IPS DF 19.7 (cell line): ENCODE results near the gene OTOP2.
"Not testable (repeated sequence)": the region's sequence is repeated elsewhere in the genome, so short reads cannot be mapped to it uniquely, and the experiment has no call there.

Experiments used
- DNase-seq: peaks from one replicate; pipeline ENCODE4 v3.0.0-alpha.2; 2013; ENCODE audit warnings: low read depth, low spot score

The OTOP2 gene

DNA sequence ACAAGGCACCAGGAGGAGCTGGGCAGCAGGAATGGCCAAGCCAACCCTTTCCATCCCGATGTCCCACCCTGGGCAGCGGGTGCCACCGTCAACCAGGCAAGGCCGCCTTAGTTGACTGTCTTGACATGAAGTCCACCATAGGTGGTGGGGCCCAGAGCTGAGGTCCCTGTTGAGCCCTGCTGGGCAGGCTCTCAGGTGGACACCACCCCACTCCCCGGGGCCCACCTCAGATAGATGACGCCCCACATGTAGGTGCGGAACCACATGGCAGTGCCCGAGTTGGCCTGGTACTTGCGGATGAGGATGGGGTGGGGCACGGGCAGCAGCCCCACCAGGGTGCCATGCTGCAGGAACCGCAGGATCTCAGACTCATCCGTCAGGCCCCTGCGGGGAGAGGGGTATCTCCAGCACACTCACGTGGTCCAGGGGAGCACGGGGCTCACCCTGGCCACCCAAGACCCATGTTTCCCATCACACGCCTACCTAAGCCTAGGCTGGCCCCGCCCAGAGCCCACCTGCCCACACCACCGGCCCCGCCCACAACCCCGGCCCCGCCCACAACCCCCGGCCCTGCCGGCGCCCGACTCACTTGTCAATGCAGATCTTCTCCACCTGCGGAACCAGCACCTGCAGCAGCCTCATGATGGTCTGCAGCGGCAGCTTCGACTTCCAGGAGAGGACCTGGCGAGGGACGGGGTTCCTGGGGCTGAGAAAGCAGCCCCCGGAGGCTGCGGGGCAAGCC, 27.8 kb downstream of the OTOP2 start:
- no peak for DNase-seq

DNA sequence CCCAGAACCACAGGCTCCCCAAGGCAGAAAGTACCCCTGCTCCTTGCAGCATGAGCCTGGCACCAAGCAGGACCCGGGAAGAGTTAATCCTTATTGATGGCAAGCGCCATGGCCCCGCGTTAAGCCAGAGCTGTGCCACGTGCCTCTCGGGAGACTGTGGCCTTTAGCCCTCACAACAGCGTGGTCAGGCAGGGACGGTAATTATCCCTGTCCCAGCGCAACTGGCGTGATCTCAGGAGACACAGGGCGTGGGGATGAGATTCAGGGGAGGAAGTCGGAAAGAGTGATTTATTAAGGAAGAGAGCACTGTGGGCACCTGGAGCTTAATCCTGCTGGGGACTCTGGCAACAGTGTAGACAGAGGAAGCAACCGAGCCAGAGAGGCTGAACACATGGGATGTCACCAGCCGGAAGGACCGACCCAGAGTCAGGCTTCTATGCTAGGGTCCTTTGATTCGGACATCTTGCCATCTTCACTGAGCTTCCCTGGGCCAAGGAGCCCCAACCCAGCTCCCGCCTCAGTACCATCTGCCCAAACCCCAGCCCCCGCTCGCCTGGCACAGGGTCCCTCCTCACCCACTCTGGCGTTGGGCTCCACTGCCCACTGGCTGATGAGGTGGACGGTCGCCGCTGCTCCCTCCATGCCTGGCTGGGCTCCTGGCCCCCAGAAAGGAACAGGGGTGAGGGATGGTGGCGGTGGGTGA, 28.5 kb downstream of the OTOP2 start:
- no peak for DNase-seq

DNA sequence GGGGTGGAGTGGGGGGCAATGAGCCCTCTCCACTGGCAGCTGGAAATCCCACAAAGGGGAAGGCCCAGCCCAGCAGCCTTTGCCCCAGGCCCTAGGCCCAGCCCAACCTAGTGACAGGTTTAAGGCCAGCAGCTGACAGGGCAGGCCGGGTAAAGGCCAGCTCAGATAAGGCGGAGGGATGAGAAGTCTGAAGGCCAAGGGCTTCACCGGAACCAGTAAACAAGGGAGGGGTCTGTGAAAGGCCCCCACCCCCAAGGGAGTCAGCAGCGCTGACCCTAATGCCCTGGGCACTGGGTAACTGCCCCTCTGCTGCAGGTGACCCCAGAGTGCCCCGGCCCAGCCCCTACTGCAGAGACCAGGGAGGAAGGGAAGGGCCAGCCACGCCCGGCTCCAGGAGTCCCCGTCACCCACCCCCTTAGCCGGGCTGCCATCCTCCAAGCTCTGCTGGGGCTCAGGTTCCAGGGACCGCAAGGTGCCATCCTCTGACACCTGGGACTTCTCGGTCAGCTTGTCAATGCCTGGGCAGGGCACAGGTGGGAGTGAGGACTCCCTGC, 29.1 kb downstream of the OTOP2 start:
- no peak for DNase-seq

DNA sequence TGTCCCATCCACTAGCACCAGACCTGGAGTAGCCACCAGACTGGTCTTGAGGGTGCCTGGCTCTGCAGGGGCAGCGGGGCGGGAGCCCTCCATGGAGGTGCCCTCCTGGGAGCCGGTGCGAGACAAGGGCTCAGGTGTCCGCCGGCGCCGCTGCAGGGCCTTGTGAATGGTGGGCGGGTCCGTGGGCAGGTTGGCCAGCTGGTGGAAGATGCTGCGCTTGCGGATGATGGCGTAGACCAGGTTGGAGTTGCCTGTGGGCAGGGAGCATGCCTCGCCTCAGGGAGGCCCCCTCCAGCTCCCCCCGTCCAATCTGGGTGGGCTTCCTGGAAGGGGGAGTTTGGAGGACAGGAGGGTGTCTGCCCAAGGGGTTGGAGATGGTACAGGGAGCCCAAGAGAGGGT, 30.0 kb downstream of the OTOP2 start:
- DNase-seq, result no peak

DNA sequence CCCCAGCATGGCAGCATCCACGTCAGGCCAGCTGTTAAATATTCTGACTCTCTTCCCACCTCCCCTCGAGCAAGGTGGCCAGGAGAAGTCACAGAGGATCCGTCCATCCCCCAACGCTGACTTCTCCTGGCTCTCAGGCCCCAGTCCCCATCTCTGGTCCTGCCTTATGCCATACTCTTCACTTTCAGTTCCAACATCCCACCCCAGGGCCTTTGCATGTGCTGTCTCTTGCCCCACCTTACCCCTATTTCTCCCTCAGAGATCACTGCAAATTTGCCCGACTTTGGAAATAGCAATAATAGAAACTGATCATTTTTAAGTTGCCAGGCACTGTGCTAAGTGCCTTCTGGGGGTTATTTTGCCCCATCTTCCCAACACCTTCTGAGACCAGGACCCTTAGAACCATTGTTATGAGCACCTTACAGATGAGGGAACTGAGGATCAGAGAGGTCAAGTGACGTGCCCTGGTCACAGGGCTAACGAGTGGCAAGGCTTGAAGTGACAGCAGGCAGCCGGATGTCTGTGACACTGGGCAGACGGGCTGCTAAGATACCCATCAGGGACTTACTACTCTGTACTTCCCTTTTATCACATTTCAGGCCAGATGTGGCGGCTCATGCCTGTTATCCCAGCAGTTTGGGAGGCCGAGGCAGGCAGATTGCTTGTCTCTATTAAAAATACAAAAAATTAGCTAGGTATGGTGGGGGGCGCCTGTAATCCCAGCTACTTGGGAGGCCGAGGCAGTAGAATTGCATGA, 30.8 kb downstream of the OTOP2 start:
- no peak for DNase-seq

DNA sequence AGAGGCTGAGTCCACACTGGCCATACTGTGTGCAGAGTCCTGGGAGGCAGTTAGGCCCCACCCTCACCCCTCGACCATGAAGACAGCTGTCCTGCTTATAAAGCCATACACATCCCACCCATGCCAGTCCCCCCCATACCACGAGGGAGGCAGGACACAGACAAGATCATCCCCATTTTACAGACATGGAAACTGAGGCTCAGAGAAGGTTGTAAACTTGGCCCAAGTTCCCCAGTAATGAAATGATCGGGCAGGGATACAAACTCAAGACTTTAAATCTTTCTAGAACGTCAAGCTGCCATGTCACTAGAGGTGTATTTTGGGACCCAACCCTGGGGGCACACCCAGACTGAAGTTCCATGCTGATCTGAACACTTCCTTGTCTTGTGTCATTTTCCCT, 32.0 kb downstream of the OTOP2 start:
- DNase-seq, result no peak

DNA sequence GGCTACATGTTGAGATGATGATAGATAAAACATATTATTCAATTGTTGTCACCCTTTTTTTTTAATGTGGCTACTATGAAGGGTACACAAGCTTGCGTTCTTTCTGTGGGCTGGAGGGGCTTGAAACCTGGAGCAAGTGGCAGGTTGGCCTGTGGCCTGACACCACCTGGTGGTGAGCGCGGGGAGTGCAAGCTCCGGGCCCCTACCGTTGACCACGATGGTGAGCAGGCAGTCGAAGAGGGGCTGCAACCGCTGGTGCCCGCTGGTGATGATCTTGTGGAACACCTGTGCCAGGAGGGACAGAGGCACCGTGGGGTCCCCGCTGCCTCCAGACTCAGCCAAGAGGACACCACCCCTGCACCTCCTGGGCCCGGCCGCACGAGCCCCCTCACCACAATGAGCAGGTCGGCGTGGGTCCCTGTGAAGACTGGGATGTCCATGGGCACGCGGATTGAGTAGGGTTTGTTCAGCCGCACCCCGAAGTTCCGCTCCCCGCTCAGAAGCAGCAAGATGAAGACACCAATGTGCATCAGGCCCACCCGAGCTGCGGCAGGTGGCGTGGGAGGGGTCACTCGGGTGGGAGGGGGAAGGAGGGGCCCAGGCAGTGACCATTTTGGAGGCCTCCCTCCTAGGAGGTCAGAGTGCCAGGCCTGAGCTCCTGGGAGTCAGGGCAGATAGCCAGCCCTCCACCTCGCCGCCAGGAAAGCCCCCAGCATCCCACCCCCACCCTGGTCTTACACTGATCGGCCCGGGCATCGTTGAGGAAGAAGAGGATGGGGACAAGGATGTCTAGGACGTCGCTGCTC, 34.1 kb downstream of the OTOP2 start:
- DNase-seq, result no peak

DNA sequence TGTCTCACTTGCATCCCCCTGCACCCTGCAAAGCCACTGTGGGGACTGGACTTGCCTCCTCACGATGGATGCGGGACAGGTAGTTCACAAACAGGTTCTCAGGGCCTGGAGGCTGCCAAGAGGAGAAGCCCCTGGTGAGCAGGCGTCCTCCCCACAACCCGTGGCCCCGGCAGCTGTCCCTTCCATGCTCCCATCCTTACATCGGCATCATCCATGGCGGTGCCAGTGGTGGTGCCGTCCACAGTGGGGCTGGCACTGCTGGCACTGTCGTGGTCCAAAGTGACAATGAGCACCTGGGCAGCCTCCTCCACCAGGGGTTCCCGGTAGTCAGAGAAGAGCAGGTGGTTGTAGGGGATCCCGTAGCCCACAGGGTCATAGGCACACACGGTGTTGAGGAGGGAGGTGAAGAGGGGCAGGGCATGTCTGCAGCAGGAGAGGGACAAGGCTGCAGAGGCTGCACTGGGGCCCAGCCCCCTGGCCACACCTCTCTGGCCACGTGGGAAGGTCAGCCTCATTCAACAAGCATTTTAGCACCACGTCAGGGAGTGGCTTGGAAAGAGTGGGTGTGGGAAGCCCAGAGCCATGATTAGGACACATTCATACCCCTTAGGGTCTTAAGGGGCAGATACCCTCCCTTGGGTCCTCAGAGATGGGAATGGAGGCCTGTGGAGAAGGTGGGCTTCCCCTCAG, 35.9 kb downstream of the OTOP2 start:
- DNase-seq, result no peak

DNA sequence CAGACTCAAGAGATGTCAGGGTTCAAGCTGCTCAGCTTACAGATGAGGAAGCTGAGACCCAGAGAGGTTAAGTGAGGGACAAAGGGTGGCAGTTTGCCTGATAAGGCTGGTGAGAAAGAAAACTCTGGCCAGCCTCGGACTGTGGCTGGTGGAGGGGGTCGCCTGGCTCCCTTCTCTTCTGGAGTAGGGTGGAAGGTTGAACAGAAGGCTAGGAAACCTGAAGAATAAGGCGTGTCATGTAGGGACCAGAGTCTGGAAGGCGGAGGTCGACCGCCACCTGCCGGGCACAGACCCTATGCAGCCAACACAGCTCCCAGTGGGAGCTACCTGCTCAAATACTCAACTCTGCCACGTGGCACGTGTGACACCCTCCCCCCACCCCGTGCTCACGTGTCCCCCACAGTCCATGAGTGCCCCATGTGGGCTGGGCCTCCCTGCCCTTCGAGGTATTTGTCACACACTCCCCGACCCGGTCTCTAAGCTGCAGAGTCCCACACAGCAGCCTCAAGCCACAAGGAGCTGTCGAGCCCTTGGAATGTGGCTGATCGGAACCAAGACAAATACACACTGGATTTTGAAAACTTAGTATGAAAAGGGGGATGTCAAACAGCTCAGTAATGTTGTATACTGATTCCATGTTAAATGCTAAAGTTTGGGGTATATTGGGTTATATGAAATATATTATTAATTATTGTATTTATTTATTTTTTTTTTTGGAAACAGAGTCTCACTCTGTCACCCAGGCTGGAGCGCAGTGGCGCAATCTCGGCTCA, 36.7 kb downstream of the OTOP2 start:
- peak; percentile 40 for DNase-seq

DNA sequence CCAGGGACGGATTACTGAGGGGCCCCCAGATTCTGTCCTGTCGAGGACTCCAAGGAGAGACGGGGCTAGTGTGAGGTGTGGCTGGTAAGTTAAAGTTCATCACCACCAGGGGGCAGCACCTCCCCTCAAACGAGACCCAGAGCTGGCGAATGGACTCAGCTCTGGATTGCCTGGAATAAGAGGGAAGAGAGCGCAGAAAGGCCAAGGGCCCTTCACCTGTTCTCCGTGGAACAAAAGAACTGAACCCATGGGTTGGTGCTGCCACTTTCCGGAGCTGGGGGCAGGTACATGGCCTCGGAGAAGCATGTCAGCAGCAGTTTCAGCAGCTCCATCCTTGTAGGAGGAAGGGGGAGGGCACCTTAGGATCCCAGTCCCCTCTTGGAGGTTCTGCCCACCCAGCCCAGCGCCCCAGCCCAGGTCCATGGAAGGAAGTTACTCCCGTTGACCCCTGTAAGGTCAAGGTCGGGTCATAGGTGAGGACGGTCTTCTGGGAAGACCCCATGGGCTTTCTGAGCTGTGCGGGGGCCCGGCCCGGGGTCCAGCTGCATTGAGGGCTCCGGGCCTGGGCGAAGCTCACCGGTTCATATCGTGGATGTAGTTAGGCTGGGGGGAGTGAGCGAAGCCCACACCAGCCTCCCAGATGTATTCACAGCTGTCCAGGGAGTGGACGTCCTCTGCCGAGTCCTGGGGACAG, 37.7 kb downstream of the OTOP2 start:
- DNase-seq, result peak; percentile 57

DNA sequence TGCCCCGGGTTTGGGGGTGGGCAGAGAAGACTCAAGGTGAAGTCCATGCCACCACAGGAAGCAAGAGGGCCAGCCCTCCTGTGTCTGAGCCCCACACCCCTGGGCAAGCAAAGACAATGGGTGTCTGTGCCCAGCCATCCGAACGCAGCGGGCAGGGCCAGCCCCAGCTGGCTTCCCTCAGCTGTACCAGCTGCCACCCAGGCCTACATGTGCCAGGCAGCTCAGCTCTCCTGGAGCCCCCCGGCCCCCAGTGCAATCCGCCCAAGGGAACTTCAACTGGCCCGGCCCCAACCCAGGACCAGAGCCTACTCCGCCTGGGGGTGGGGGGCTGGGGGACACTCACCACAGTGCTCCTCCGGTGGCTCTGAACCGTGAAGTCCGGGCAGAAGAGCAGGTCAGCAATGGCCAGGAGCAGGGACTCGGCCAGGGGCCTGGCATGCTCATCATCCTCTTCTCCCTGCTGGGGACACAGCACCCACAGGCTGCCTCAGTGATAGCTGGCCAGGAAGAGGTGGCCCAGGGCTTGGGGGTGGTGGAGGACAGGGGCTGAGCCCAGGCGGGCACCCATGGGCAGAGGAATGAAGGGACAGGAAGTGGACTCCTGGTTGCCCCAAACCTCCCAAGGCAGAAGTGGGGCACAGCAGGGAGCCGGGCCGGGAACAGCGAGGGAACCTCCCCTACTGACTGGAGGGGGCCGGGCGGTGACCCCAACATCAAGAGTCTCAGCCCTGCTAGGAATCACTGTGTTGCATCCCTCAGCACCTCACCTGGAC, 38.7 kb downstream of the OTOP2 start:
- no peak for DNase-seq

DNA sequence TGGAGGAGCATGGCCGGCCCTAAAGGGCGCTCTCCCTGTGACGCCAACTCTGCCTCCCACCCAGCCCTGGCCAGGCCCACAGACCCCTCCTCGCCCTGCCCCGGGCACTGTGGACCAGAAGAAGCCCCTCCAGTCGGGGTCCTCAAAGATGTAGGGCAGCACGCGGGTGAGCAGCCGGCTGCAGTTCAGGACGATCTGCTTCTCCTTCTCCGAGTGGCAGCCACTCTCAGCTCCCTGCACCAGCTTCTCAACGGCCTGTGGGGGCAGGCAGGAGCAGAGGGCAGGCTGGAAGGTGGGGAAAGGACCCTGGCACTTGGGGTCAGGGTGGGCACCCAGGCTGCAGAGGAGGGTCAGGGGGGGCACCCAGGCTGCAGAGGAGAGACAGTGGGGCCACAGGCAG, 39.6 kb downstream of the OTOP2 start:
- DNase-seq, result no peak

DNA sequence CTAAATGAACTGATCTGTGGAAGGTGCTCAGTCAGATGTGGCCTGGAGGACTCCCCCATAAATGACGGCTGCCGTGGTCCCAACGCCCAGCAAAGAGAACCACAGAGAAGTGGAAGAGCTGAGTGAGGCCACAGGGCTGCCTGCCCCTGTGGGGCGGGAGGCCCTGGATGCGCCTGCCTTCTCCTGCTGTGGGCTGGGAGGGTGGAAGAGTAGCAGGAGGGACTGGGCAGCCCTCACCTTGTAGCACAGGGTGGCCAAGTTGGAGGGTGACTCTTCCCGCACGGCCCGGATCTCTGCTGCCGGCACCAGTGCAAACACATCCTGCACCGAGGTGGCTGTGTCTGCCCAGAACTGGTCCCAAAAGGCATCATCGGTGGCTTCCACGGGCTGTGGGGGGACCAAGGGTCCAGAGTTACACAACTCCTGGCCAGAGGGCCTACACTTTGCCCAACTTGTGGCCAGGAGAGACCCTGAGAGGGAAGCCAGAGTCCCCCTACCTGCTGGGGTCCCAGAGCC, 40.2 kb downstream of the OTOP2 start:
- DNase-seq, result no peak

DNA sequence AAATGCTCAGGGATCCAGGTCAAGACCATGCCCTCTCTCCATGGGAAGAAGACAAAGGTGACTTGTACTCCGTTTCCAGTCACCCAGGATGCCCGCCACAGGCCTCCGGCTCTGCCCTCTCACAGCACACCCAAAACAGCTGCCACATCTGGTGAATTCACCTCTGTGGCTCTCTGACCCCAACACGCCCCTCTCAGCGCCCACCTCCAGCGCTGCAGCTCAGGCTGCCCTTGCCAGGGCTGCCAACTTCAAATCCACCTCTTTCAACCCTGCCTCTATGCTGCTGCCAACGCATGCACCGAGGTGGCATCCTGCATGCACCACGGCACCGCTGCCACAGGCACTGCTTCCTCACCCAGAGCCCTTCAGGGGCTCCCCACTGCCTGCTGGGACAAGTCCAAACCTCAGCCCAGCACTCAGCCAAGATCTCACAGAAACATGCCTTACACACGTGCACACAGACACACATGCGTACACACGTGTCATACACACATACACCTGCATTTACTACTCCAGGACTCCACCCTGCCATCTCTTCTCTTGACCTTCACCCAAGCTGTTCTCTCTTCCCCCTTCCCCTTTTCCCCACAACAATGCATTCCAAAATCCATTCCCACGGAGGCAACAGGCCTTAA, 41.0 kb downstream of the OTOP2 start:
- DNase-seq, result no peak

DNA sequence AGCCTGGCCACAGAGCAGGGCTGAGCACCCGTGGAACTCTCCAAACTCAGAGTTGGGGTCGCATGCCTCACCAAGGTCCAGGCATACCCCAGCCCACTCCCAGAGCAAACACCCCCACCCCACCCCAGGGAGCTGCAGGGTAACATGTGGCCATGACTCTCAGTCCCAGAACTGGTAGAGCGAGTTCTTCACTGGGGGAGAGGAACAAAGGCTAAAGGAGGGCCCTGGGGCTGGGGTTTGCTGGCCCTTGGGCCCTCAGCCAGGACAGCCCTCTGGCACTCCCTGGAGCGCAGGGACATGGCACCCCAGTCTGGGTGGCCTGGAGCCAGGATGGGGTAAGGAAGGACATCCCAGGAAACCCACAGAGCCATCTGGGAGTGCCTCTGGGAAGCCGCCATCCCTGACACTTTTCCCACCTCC, 44.3 kb downstream of the OTOP2 start:
- DNase-seq, result no peak

DNA sequence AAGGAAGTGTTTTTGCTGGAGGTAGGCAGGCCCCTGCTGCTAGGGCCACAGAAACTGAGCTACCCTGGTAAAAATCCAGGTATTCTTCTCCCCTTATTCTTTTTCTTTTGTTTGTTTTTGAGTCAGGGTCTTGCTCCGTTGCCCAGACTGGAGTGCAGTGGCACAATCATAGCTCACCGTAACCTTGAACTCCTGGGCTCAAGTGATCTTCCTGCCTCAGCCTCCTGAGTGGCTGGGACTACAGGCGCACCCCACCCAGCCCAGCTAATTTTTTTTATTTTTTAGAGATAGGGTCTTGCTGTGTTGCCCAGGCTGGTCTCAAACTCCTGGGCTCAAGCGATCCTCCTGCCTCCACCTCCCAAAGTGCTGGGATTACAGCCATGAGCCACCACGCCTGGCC, 45.4 kb downstream of the OTOP2 start:
- not testable (repeated sequence) for DNase-seq

DNA sequence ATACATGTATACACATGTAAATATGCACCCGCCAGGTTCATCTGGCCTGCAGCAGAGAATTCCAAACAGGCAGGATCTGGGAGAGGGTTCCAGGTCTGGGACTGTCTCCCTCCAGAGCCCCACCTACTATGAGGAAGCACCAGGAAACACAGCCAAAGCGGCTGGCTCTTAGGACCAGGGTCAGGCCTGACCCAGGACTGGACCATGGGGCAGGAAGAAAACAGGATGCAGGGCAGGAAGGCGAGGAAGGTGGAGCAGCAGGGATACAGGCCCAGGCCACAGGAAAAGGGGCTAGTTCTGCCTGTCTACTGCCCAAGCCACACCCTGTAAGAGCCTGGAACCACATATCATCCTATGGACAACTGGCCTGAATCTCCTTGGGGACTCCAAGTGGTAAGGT, 46.3 kb downstream of the OTOP2 start:
- DNase-seq, result no peak
